Spinal cord (tissue), 10 donors: ENCODE measurements around the gene TLNRD1. TPM values are rescaled to one million over a fixed set of nuclear protein-coding genes. Genes with fewer than 3 reads are reported as not detected.
A peak's percentile ranks its signal among the peaks of the same experiment; 100 is the strongest.

Source experiments
- DNase-seq, 6 donors: peaks; one replicate each; pipeline versions ENCODE4 v3.0.0 to v3.0.0-alpha.2; 2013 to 2015; ENCODE audit warnings: low spot score in 6 of 6, low read depth in 4 of 6
- H3K27ac ChIP-seq: one replicate; pipeline ENCODE4 v1.5.1; 2013; ENCODE audit warnings: low read depth, low read length, control low read depth
- H3K27me3 ChIP-seq: one replicate; pipeline ENCODE4 v1.6.1; 2013; ENCODE audit warnings: low read length; ENCODE audit not compliant: control insufficient read depth, insufficient read depth
- H3K36me3 ChIP-seq: one replicate; pipeline ENCODE4 v1.6.1; 2013; ENCODE audit warnings: low read length; ENCODE audit not compliant: control insufficient read depth, insufficient read depth
- H3K4me1 ChIP-seq: one replicate; pipeline ENCODE4 v1.6.1; 2013; ENCODE audit warnings: low read length; ENCODE audit not compliant: control insufficient read depth, insufficient read depth
- H3K4me3 ChIP-seq: one replicate; pipeline ENCODE4 v1.5.1; 2013; ENCODE audit warnings: low read depth, low read length, control low read depth
- H3K9me3 ChIP-seq: one replicate; pipeline ENCODE4 v1.6.1; 2013; ENCODE audit warnings: low read length; ENCODE audit not compliant: control insufficient read depth, insufficient read depth
- WGBS: methylation state at CpG from one replicate; pipeline ENCODE4 v1.1.5; 2013; ENCODE audit warnings: missing lambda C conversion rate; ENCODE audit not compliant: insufficient coverage; 5-methylcytosine and 5-hydroxymethylcytosine counted together
- polyA plus RNA-seq, 2 donors: library from polyadenylated mRNA; unstranded; fragments of 120-200 nt; gene quantifications; one replicate each; pipeline ENCODE4 v1.2.1, GENCODE V29; 2013; ENCODE audit not compliant: insufficient read length in 2 of 2
- total RNA-seq, 2 donors: library from RNA; depleted of rRNA in 1 of 2; stranded (reverse); fragments of 120-200 nt in 1 of 2; fragments of >200 nt in 1 of 2; gene quantifications; one replicate each; pipeline versions ENCODE4 v1.2.3 to v1.2.4, GENCODE V29; 2013 to 2014
- donor health status: healthy.

The TLNRD1 gene
- total and polyA plus RNA-seq, 4 donors = 4.3 to 12.0 (median 10.0) TPM

DNA sequence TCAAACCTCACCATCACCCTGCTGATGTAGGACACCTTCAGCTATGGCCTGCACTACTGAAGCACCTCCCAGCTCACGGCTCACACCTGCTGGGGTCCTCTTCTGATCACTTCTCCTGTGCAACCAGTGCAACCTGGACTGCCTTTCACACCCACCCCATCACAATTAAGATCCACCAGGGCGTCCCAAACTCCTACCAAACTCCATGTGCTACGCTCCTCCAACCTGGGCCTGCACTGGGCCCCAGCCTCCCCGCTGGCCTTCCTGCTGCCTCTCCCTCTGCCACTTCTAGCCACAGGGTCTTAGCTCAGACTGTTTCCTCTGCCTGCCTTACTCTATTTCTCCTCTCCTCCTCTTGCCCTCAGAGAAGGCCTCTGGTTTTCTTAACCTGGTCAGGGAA lies 23.9 kb upstream of the TLNRD1 start:
- H3K27ac ChIP-seq = no peak overlapping the region
- peaks cover 29% of the 10 kb centered on the region for H3K36me3 ChIP-seq
- no peaks in the 10 kb centered on the region for H3K27me3 ChIP-seq
- DNase-seq = no peak
- WGBS = 91% methylated on average over 4 of the region's 4 CpGs
- H3K4me1 ChIP-seq = peaks cover 5% of the 10 kb centered on the region
- H3K4me3 ChIP-seq = no peak overlapping the region
- no peaks in the 10 kb centered on the region for H3K9me3 ChIP-seq

- Histone ChIP-seq H3K9me3 (no peaks in the 10 kb centered on the region), H3K27me3 (no peaks in the 10 kb centered on the region), H3K36me3 (peaks cover 29% of the 10 kb centered on the region), H3K27ac (no peak overlapping the region), H3K4me1 (peaks cover 5% of the 10 kb centered on the region), H3K4me3 (no peak overlapping the region)
- DNase-seq = peak in 2 of 6 donors; percentile 71 to 72
- WGBS = 10% methylated on average over 5 of the region's 7 CpGs
These were observed 23.1 kb upstream of the TLNRD1 start for GRCh38 chr15:80977627-80978036.

DNA sequence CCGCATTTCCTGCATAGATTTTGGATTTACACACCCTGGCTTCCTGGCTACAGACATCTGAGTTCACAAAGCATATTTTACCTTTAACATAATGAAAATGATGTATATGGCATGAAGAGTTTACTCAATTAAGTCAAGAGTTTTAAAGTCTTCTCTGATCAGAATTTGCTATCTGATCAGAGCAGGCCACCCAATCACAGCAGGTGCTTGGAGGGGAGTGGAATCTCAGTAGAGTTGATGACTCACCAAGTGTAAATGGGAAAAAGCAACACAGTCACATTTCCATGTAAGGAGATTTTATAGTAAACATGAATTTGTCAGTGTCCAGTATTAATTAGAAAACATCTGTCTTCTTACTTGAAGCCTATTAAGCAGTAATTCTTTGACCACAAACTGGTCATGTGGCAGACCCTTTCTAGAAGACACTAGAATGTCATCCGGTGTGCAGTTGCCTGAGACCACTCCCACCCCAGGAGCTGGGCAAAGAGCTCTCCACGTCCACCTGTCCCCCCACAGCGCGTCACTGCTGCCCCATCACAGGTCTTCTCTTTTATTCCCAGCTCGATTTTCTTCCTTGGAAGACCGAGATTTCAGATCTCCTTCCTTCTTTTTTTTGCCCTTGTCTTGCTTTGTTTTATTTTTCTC lies 21.9 kb upstream of the TLNRD1 start:
- peaks cover 29% of the 10 kb centered on the region for H3K36me3 ChIP-seq
- no peak overlapping the region for H3K4me3 ChIP-seq
- H3K27ac ChIP-seq = no peak overlapping the region
- H3K27me3 ChIP-seq = no peaks in the 10 kb centered on the region
- no peak for DNase-seq
- H3K9me3 ChIP-seq = no peaks in the 10 kb centered on the region
- H3K4me1 ChIP-seq = peaks cover 5% of the 10 kb centered on the region
- WGBS = 87% methylated on average over 6 of the region's 7 CpGs

- WGBS = 89% methylated on average over 4 of the region's 8 CpGs
- DNase-seq = no peak
- peaks cover 29% of the 10 kb centered on the region for H3K36me3 ChIP-seq
These were observed 21.1 kb upstream of the TLNRD1 start for GRCh38 chr15:80979538-80980200.

DNA sequence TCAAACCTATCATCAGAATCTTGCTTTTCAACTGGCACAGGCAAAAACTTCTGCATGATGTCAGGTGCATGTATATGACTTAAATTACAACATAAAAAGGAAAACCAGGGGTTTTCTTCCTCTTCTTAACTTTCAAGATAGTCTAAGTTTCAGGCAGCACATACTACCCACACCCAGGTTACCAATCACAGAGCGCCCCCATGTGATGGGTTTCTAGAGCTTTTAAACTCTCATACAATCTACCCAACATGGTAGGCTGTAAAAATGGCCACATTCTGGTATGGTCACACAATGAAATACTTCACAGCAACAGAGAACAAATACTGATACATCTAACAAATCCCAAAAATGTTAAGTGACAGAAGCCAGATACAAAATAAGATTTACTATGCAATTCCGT lies 18.5 kb upstream of the TLNRD1 start:
- Histone ChIP-seq H3K36me3 (peaks cover 25% of the 10 kb centered on the region), H3K9me3 (no peaks in the 10 kb centered on the region), H3K27ac (no peak overlapping the region), H3K4me1 (peaks cover 5% of the 10 kb centered on the region), H3K4me3 (no peak overlapping the region), H3K27me3 (no peaks in the 10 kb centered on the region)
- WGBS = no CpG with 5 or more reads among the region's 2 CpGs
- no peak for DNase-seq

More at GRCh38 chr15:80979538-80980200, 21.1 kb upstream of the TLNRD1 start:
- Histone ChIP-seq H3K4me3 (no peak overlapping the region), H3K27me3 (no peaks in the 10 kb centered on the region), H3K4me1 (peaks cover 5% of the 10 kb centered on the region), H3K9me3 (no peaks in the 10 kb centered on the region), H3K27ac (no peak overlapping the region)

DNA sequence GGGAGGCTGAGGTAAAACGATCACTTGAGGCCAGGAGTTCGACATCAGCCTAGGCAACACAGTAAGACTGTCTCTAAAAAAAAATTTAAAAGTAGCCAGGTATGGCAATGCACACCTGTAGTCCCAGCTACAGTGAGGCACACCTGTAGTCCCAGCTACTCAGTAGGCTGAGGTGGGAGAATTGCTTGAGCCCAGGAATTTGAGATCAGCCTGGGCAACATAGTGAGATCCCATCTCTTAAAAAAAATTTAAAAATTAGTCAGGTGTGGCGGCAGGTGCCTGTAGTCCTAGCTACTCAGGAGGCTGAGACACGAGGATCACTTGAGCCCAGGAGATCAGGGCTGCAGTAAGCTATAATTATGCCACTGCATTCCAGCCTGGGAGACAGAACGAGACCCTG lies 17.9 kb upstream of the TLNRD1 start:
- Histone ChIP-seq H3K9me3 (no peaks in the 10 kb centered on the region), H3K27me3 (no peaks in the 10 kb centered on the region), H3K4me1 (no peaks in the 10 kb centered on the region), H3K4me3 (no peak overlapping the region), H3K27ac (no peak overlapping the region), H3K36me3 (peaks cover 21% of the 10 kb centered on the region)
- no peak for DNase-seq
- WGBS = 97% methylated on average over 4 of the region's 5 CpGs

DNA sequence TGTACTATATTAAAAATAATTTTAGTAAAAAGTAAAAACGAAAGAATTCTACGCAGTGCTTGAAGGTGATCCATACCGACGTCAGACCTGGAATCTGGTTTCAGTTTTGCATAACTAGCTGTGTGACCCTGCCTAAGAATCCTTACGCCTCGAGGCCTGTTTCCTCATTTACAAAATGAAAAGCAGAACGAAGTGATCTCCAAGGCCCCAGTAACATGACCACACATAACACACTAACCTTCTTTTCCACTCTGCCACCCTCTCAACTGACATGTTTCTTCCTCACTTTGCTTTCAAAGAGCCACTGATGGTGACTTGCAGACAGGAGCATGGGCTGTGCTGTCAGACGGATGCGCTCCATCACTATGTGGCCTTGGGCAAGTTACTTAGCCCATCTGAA lies 15.9 kb upstream of the TLNRD1 start:
- WGBS = 66% methylated on average over 6 of the region's 9 CpGs
- no peaks in the 10 kb centered on the region for H3K4me1 ChIP-seq
- peaks cover 11% of the 10 kb centered on the region for H3K36me3 ChIP-seq
- no peak for DNase-seq
- no peaks in the 10 kb centered on the region for H3K27me3 ChIP-seq
- H3K9me3 ChIP-seq = no peaks in the 10 kb centered on the region
- no peak overlapping the region for H3K4me3 ChIP-seq
- no peak overlapping the region for H3K27ac ChIP-seq

DNA sequence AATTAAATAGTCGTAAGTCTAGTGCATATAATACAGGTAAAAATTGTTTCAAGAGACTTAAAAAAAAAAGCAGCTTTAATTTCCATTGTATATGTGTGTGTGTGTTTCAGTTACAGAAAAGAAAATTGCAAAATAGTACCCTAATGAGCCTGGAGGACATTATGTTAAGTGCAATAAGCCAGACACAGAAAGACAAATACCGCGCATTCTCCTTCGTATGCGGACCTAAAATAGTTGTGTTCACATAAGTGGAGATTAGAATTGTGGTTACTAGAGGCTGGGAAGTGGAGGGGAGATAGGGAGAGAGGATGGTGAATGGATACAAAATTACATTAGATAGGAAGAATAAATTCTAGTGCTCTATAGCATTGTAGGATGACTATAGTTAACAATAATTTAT lies 14.7 kb upstream of the TLNRD1 start:
- WGBS = 94% methylated on average over 4 of the region's 5 CpGs
- no peaks in the 10 kb centered on the region for H3K4me1 ChIP-seq
- DNase-seq = no peak

DNA sequence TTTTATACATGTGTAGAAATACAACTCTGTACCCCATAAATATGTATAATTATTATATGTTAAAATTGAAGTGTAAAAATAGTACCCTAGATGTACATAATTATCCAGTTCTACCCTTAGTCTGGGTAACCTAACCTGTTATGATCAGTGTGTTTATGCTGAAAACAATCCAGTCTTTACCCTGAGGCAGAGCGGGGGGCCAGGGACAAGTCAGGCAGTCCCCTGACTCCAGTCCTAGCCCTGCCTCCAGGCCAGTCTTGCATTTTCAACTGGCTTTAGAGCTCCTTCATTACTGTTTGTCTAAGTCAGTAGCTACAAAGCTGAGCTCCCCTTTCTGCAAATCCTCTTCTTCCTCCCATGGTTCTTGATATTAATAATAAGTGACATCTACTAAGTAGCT lies 14.2 kb upstream of the TLNRD1 start:
- Histone ChIP-seq H3K9me3 (no peaks in the 10 kb centered on the region), H3K36me3 (peaks cover 2% of the 10 kb centered on the region), H3K4me1 (no peaks in the 10 kb centered on the region), H3K27me3 (no peaks in the 10 kb centered on the region), H3K4me3 (no peak overlapping the region), H3K27ac (no peak overlapping the region)
- 89% methylated on average over 1 of the region's 1 CpG for WGBS
- no peak for DNase-seq

More for the DNA sequence above, 14.7 kb upstream of the TLNRD1 start:
- Histone ChIP-seq H3K27me3 (no peaks in the 10 kb centered on the region), H3K27ac (no peak overlapping the region), H3K4me3 (no peak overlapping the region), H3K9me3 (no peaks in the 10 kb centered on the region), H3K36me3 (peaks cover 7% of the 10 kb centered on the region)
